LNCaP clone FGC (cell line): ENCODE data around the gene TSPO2.
A peak's percentile ranks its signal among the peaks of the same experiment; 100 is the strongest.

Experiments used
- DNase-seq: peaks from one replicate; pipeline ENCODE4 v3.0.0-alpha.2; 2011; ENCODE audit warnings: low read depth
- H3K4me3 ChIP-seq: 2 replicates; pipeline ENCODE4 v1.5.1; 2011; ENCODE audit warnings: mild to moderate bottlenecking, low read depth, low read length, control low read depth
- TF ChIP-seq, protein P1 (sequence below): IDR thresholded peaks from 2 replicates; pipeline ENCODE4 v1.5.1; 2012; ENCODE audit warnings: mild to moderate bottlenecking; ENCODE audit not compliant: control insufficient read depth, insufficient read depth; ENCODE audit errors: extremely low read depth

TSPO2 gene

DNA sequence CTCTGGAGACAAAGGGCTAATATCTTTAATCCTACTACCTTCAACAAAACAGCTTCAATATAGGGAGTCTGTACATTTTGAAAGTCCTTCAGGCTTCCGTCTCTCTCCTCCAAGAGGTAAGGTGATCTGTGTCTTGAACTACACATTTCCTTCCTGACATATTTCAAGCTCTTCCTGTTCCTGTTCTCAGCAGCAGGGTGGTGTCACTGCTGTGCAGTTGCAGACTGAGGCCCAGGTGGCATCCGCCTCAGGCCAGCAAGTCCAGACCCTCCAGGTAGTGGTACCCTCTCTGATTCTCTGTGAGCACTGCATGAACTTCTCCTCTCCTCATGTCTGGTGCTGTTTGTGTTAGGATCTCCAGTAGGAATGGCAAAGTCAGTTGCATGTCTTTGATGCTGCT is 38.4 kb downstream of the TSPO2 start:
- no peak for DNase-seq
- no peak overlapping the region for H3K4me3 ChIP-seq
- TF ChIP-seq, protein P1, sequence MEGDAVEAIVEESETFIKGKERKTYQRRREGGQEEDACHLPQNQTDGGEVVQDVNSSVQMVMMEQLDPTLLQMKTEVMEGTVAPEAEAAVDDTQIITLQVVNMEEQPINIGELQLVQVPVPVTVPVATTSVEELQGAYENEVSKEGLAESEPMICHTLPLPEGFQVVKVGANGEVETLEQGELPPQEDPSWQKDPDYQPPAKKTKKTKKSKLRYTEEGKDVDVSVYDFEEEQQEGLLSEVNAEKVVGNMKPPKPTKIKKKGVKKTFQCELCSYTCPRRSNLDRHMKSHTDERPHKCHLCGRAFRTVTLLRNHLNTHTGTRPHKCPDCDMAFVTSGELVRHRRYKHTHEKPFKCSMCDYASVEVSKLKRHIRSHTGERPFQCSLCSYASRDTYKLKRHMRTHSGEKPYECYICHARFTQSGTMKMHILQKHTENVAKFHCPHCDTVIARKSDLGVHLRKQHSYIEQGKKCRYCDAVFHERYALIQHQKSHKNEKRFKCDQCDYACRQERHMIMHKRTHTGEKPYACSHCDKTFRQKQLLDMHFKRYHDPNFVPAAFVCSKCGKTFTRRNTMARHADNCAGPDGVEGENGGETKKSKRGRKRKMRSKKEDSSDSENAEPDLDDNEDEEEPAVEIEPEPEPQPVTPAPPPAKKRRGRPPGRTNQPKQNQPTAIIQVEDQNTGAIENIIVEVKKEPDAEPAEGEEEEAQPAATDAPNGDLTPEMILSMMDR, result no peak

DNA sequence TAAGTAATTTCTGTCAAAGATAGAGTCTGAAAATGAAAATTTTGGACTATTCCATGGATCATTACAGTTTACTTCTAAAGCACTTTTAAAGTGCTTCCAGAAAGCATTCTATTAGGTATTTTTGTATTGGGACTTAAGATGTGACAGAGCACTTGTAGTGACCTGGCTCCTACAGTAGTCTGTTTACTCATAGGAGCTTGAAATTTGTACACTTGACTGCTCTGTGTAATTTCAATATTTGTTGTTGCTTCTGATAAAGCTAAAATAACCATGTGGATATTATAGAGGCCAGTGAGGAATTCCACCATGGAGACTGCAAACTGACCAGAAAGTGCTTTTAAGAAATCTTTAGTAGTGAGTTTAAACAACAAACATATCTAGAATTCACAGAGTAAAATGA is 40.8 kb downstream of the TSPO2 start:
- TF ChIP-seq, protein P1, result no peak
- DNase-seq, result no peak
- no peak overlapping the region for H3K4me3 ChIP-seq

DNA sequence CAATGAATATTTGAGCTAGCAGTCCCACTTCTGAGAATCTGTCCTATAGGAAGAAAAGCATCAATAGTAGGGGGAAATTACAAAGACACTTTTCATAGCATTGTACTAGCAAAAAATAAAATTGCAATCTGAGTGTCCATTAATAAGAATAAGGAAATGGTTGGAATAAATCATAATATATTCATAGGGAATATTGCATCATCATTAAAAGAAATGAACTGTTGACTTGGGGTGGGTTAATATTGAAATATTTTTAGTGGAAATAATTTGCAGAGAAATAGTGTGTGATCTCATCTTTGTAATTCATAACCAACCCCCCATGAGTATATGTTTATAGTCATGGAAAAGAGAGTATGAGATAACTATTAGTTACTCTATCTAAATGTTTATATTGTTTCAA is 42.9 kb downstream of the TSPO2 start:
- no peak for DNase-seq
- H3K4me3 ChIP-seq, result no peak overlapping the region
- TF ChIP-seq, protein P1, result no peak

DNA sequence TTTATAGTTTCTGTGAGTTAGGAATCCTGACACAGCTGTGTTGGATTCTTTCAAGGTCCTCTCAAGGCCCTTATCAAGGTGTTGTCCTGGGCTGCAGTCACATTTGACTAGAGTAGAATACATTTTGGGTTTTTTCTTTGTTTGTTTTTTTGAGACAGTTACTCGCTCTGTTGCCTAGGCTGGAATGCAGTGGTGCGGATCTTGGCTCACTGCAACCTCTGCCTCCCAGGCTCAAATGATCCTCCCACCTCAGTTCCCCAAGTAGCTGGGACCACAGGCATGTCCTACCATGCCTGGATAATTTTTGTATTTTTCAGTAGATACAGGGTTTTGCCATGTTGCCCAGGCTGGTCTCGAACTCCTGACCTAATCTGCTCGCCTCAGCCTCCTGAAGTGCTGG is 46.2 kb downstream of the TSPO2 start:
- no peak for DNase-seq
- TF ChIP-seq, protein P1, result no peak
- H3K4me3 ChIP-seq, result no peak overlapping the region

DNA sequence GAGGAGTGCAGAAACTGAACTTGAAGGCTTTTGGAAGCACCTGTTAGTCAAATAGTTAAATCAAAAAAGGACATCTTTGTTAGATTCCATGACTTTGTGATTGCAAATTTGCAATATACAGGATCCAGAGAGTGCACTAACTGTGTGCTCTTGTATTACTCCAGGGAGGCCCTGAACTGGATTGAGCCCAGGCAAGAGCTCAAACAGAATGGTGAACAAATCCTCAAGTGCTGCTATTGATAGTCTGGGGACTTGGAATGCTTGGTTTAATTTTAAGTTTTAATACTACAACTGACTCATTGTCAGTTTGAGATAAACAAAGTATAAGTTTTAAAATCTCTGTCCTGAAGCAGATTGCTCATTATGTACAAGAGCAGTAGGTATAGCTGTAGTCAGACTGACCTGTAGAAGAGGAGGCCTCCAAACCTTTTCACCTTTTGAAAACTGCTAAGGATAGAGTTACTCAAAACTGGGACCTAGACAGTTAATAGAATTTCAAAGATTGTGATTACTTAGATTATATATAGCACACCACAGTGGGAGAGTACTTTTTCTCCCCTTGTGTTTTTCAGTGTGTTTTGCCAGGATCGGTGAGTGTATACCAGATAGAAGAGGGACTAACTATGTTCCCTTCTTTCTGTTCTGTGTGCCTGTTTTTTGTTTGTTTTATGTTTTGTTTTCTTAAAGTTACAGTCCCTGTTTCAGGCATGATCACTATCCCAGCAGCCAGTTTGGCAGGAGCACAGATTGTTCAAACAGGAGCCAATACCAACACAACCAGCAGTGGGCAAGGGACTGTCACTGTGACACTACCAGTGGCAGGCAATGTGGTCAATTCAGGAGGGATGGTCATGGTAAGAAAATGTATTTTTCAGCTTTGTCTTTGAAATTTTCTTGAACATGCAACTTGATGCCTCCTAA is 48.8 kb downstream of the TSPO2 start:
- TF ChIP-seq, protein P1, result no peak
- no peak overlapping the region for H3K4me3 ChIP-seq
- no peak for DNase-seq

DNA sequence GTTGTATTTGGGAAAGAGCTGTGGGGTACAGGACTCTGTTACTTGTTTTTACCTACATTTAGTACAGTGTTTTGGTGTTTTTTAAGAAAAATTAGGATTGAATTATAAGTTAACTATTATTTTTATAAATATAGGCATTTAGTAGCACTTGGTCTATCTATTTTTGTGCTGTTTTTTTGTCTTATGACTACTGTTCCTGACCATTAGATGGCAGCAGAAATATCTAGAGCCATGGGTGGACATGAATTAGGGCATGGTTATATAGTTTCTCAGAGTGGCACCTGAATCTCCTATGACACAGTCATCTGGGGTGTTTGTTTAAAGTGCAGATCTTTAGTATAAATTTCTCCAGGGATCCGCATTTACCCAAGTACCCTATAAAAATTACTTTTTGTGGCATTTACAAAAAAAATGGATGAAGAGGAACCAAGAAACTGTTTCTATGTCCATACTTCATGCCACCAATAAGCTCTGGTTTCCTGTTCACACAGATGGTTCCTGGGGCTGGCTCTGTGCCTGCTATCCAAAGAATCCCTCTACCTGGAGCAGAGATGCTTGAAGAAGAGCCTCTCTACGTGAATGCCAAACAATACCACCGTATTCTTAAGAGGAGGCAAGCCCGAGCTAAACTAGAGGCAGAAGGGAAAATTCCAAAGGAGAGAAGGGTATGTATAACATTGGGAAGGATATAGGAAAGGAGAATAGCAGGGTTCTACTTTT is 50.3 kb downstream of the TSPO2 start:
- no peak overlapping the region for H3K4me3 ChIP-seq
- no peak for DNase-seq
- TF ChIP-seq, protein P1, result peak; percentile 62
